GM18909 (cell line): ENCODE measurements around the gene TBCD.

Experiments used
- ATAC-seq: cut with Tn5 transposase; IDR thresholded peaks from one replicate; pipeline ENCODE4 v1.9.1; 2021; ENCODE audit warnings: mild to moderate bottlenecking; ENCODE audit not compliant: unreplicated experiment, poor library complexity

TBCD gene

GRCh38 chr17:82929011-82929622 lies 177.3 kb downstream of the TBCD start:
- ATAC-seq: no peak

GRCh38 chr17:82929676-82930042 lies 177.8 kb downstream of the TBCD start:
- ATAC-seq: no peak

GRCh38 chr17:82930043-82930923 lies 178.4 kb downstream of the TBCD start:
- ATAC-seq: no peak

- ATAC-seq: no peak
These were observed 179.2 kb downstream of the TBCD start for GRCh38 chr17:82930924-82931698.

GRCh38 chr17:82931699-82932517 lies 180.0 kb downstream of the TBCD start:
- no peak for ATAC-seq

- no peak for ATAC-seq
These were observed 180.8 kb downstream of the TBCD start for GRCh38 chr17:82932518-82933310.

GRCh38 chr17:82933911-82934310 lies 182.0 kb downstream of the TBCD start:
- ATAC-seq: no peak

GRCh38 chr17:82935966-82936767 lies 184.3 kb downstream of the TBCD start:
- ATAC-seq: no peak

GRCh38 chr17:82936768-82937171 lies 184.9 kb downstream of the TBCD start:
- ATAC-seq: no peak

GRCh38 chr17:82937411-82938371 lies 185.8 kb downstream of the TBCD start:
- no peak for ATAC-seq

- no peak for ATAC-seq
These were observed 186.6 kb downstream of the TBCD start for GRCh38 chr17:82938486-82938872.

GRCh38 chr17:82938873-82939620 lies 187.2 kb downstream of the TBCD start:
- ATAC-seq: no peak

GRCh38 chr17:82939621-82940135 lies 187.8 kb downstream of the TBCD start:
- no peak for ATAC-seq

GRCh38 chr17:82940226-82941020 lies 188.6 kb downstream of the TBCD start:
- ATAC-seq: no peak

- no peak for ATAC-seq
These were observed 189.4 kb downstream of the TBCD start for GRCh38 chr17:82941021-82942001.
